22Rv1 (cell line): ENCODE data around the gene GMDS.

Experiments
- CTCF ChIP-seq: fragments of 450-650 bp; IDR thresholded peaks from 2 replicates; pipeline ENCODE4 v1.5.1; 2017; ENCODE audit warnings: mild to moderate bottlenecking
- ZFX ChIP-seq: fragments of 450-650 bp; IDR thresholded peaks from 2 replicates; pipeline ENCODE4 v1.6.1; 2017; ENCODE audit warnings: antibody characterized with exemption, borderline replicate concordance

- no peak for TF ChIP-seq CTCF
- TF ChIP-seq ZFX = no peak
These were observed 652.6 kb downstream of the GMDS start for GRCh38 chr6:1592852-1593251.
